HepG2 (cell line): ENCODE results near the gene TAB2. TPM values are rescaled to one million over a fixed set of nuclear protein-coding genes. Genes with fewer than 3 reads are reported as not detected.

Source experiments
- ATAC-seq: fragments of 200-7000 bp; cut with Tn5 transposase; 3 replicates; pipeline ENCODE4 v1.9.1; 2020; ENCODE audit warnings: mild to moderate bottlenecking, moderate library complexity
- BruUV-seq: library from RNA; stranded (reverse); fragments of 400-500 nt; replicated peaks from 2 replicates; lab custom pipeline; 2021; lab: Mats Ljungman, UMichigan
- CTCF ChIA-PET: fragments of 300-600 bp; formaldehyde crosslinking; extraction: SDS; loops from one replicate; lab custom pipeline; 2021; ENCODE audit warnings: low total read pairs, inconsistent platforms, low intra/inter-chr PET ratio; lab: Yijun Ruan, JAX
- POLR2A ChIA-PET: fragments of 350-600 bp; sonication (Branson Sonifier 250); formaldehyde crosslinking; loops from one replicate; lab custom pipeline; 2020; ENCODE audit warnings: antibody characterized with exemption, inconsistent platforms; lab: Yijun Ruan, JAX
- DNase-seq: peaks from one replicate; pipeline ENCODE4 v3.0.0-alpha.2; 2015; ENCODE audit warnings: low spot score
- FAIRE-seq: peaks from 3 replicates; lab custom pipeline; 2011; peaks lifted over from hg19 to GRCh38; lab: Jason Lieb, UNC
- H2AFZ ChIP-seq: one replicate; pipeline ENCODE4 v1.6.1; 2011; ENCODE audit warnings: low read length, inconsistent platforms
- H3K27ac ChIP-seq: fragments of 300-600 bp; 3 replicates; pipeline ENCODE4 v1.8.0; 2011; ENCODE audit warnings: mixed run types, mild to moderate bottlenecking, mixed read lengths, low read length, inconsistent platforms; ENCODE audit not compliant: insufficient read depth; ENCODE audit errors: extremely low read length
- H3K27me3 ChIP-seq, 2 experiments: fragments of 200-600 bp in 1 of 2; 2 replicates in 1 of 2; 3 replicates in 1 of 2; pipeline versions ENCODE4 v1.6.0 to v1.8.0; 2011; ENCODE audit warnings: low read length in 2 of 2, mild to moderate bottlenecking in 2 of 2, moderate library complexity in 2 of 2, inconsistent platforms in 1 of 2; ENCODE audit not compliant: insufficient read depth in 2 of 2, control insufficient read depth in 1 of 2
- H3K36me3 ChIP-seq, 2 experiments: fragments of 200-600 bp in 1 of 2; replicated peaks in 1 of 2; 2 replicates in 1 of 2; 3 replicates in 1 of 2; pipeline versions ENCODE4 v1.5.1 to v1.8.0; 2011; ENCODE audit warnings: low read length in 2 of 2, inconsistent platforms in 1 of 2; ENCODE audit not compliant: insufficient read depth in 2 of 2, control insufficient read depth in 1 of 2
- H3K4me1 ChIP-seq: 2 replicates; pipeline ENCODE4 v1.5.1; 2012; ENCODE audit warnings: low read length, inconsistent platforms; ENCODE audit not compliant: insufficient read depth
- H3K4me2 ChIP-seq: 2 replicates; pipeline ENCODE4 v1.6.0; 2011; ENCODE audit warnings: low read depth, low read length, inconsistent platforms
- H3K4me3 ChIP-seq, 3 experiments: fragments of 200-600 bp in 1 of 3; sonication (generic), shearing (Covaris generic) in 1 of 3; replicated peaks in 1 of 3; 2 replicates each; pipeline ENCODE4 v1.5.1; 2011 to 2016; ENCODE audit warnings: low read length in 3 of 3, inconsistent platforms in 2 of 3, low read depth in 2 of 3, mild to moderate bottlenecking in 2 of 3, control low read depth in 1 of 3, mixed read lengths in 1 of 3; ENCODE audit not compliant: insufficient read depth in 1 of 3
- H3K79me2 ChIP-seq: one replicate; pipeline ENCODE4 v1.6.1; 2011; ENCODE audit warnings: low read length, inconsistent platforms; ENCODE audit not compliant: insufficient read depth
- H3K9ac ChIP-seq: 2 replicates; pipeline ENCODE4 v1.6.0; 2011; ENCODE audit warnings: mild to moderate bottlenecking, low read depth, low read length, inconsistent platforms; ENCODE audit not compliant: insufficient read depth
- H3K9me3 ChIP-seq: 2 replicates; pipeline ENCODE4 v1.5.1; 2012; ENCODE audit warnings: mild to moderate bottlenecking, low read length
- H4K20me1 ChIP-seq: 2 replicates; pipeline ENCODE4 v1.6.0; 2011; ENCODE audit warnings: inconsistent platforms, mild to moderate bottlenecking, low read length, moderate library complexity; ENCODE audit not compliant: insufficient read depth
- ARID5B ChIP-seq: IDR thresholded peaks from 2 replicates; pipeline ENCODE4 v1.4.0; 2020; ENCODE audit warnings: mild to moderate bottlenecking, missing genetic modification reagents
- DMAP1 ChIP-seq: IDR thresholded peaks from 2 replicates; pipeline ENCODE4 v1.6.1; 2016
- FOXA3 ChIP-seq: IDR thresholded peaks from 2 replicates; pipeline ENCODE4 v1.6.1; 2016; ENCODE audit warnings: missing genetic modification reagents, missing compliant biosample characterization
- FOXP1 ChIP-seq, 2 experiments: fragments of 450-650 bp in 1 of 2; IDR thresholded peaks; 2 replicates each; pipeline ENCODE4 v1.6.1; 2017 to 2018; ENCODE audit warnings: antibody characterized with exemption in 1 of 2
- GATAD2A ChIP-seq: IDR thresholded peaks from 2 replicates; pipeline ENCODE4 v1.6.1; 2016
- ISX ChIP-seq: sonication (generic); formaldehyde crosslinking; conservative IDR thresholded peaks from 2 replicates; pipeline ENCODE4 v1.5.0; 2020; ENCODE audit warnings: missing genetic modification reagents
- JARID2 ChIP-seq: sonication (generic); formaldehyde crosslinking; IDR thresholded peaks from 2 replicates; pipeline ENCODE4 v1.8.1; 2023; ENCODE audit warnings: missing genetic modification reagents, inconsistent platforms; ENCODE audit not compliant: insufficient replicate concordance
- MBD4 ChIP-seq: IDR thresholded peaks from 2 replicates; pipeline ENCODE4 v1.6.1; 2012; ENCODE audit warnings: low read length, inconsistent platforms, borderline replicate concordance
- SOX13 ChIP-seq, 3 experiments: fragments of 450-650 bp in 1 of 3; sonication (generic) in 1 of 3; formaldehyde crosslinking in 1 of 3; IDR thresholded peaks in 2 of 3; conservative IDR thresholded peaks in 1 of 3; 2 replicates each; pipeline versions ENCODE4 v1.5.0 to v1.6.1; 2016 to 2020; ENCODE audit warnings: antibody characterized with exemption in 1 of 3, mild to moderate bottlenecking in 1 of 3, missing compliant biosample characterization in 1 of 3, missing genetic modification reagents in 1 of 3, moderate library complexity in 1 of 3
- SOX5 ChIP-seq: IDR thresholded peaks from 2 replicates; pipeline ENCODE4 v1.6.1; 2016; ENCODE audit warnings: borderline replicate concordance
- SOX6 ChIP-seq, 2 experiments: fragments of 450-650 bp in 1 of 2; sonication (generic) in 1 of 2; formaldehyde crosslinking in 1 of 2; IDR thresholded peaks; 2 replicates each; pipeline versions ENCODE4 v1.4.0 to v1.6.1; 2017 to 2020; ENCODE audit warnings: antibody characterized with exemption in 1 of 2, mild to moderate bottlenecking in 1 of 2, missing genetic modification reagents in 1 of 2
- ZBTB33 ChIP-seq: sonication (generic); formaldehyde crosslinking; IDR thresholded peaks from 2 replicates; pipeline ENCODE4 v1.4.0; 2020; ENCODE audit warnings: missing genetic modification reagents
- ZNF205 ChIP-seq: IDR thresholded peaks from 2 replicates; pipeline ENCODE4 v1.6.1; 2018; ENCODE audit warnings: missing biosample characterization, missing genetic modification reagents
- ZNF441 ChIP-seq: sonication (generic); formaldehyde crosslinking; IDR thresholded peaks from 2 replicates; pipeline ENCODE4 v1.7.0; 2021; ENCODE audit warnings: missing genetic modification reagents, borderline replicate concordance
- WGBS: methylation state at CpG from one replicate; pipeline ENCODE4 v1.1.6; 2017; ENCODE audit warnings: low lambda C conversion rate; 5-methylcytosine and 5-hydroxymethylcytosine counted together
- in situ Hi-C: cut with HindIII; loops from 2 replicates; pipeline ENCODE4 v1.10.0; 2017; ENCODE audit warnings: low pct_unique_long_range_greater_than_20kb; ENCODE audit not compliant: extremely low pct_ligation_motif_present
- intact Hi-C: fragments of 100-400 bp; cut with micrococcal nuclease; formaldehyde crosslinking; loops from one replicate; pipeline ENCODE4 v1.10.0; 2022; ENCODE audit not compliant: unreplicated experiment
- polyA plus RNA-seq, 8 experiments: library from polyadenylated mRNA; depleted of rRNA in 3 of 8; stranded (reverse) in 7 of 8; unstranded in 1 of 8; fragments of >200 nt; fragmentation: Illumina TruSeq in 4 of 8; extraction: Trizol in 4 of 8; gene quantifications; 2 replicates each; pipeline versions ENCODE4 v1.2.1 to v1.2.3, GENCODE V29; 2011 to 2016; ENCODE audit warnings: low read depth in 4 of 8, missing spikeins in 1 of 8, mixed read lengths in 1 of 8; ENCODE audit not compliant: insufficient read depth in 1 of 8
- total RNA-seq, 5 experiments: library from RNA; depleted of rRNA; stranded (reverse); fragments of >200 nt; fragmentation: Illumina TruSeq; extraction: Trizol; gene quantifications; 2 replicates each; pipeline ENCODE4 v1.2.3, GENCODE V29; 2016; ENCODE audit warnings: low read depth in 1 of 5

TAB2 gene
- total and polyA plus RNA-seq, 2 of the 13 experiments (the other 11 are each of a cell fraction or from before 2014, with no cell fraction given) = 23.7 to 50.2 TPM

- no peak for TF ChIP-seq MBD4
- no peak for TF ChIP-seq JARID2 (CRISPR knock-in tag)
- peak; percentile 53 for TF ChIP-seq FOXA3 (CRISPR knock-in tag)
- TF ChIP-seq SOX13 (IDR thresholded peaks at IDR 0.05) = no peak
- TF ChIP-seq SOX13 (CRISPR knock-in tag; conservative IDR thresholded peaks at IDR 0.05 in 1 of 2, IDR thresholded peaks at IDR 0.05 in 1 of 2) = peak in 1 of 2 experiments; percentile 66; a peak in 2 of 4 replicates
- TF ChIP-seq ARID5B (CRISPR knock-in tag) = peak; percentile 28; the same call in 1 of the 2 replicates
- peak; percentile 27; the same call in 1 of the 2 replicates for TF ChIP-seq GATAD2A (CRISPR knock-in tag)
- TF ChIP-seq ZNF441 (CRISPR knock-in tag) = no peak
- TF ChIP-seq SOX6 (IDR thresholded peaks at IDR 0.05) = no peak
- TF ChIP-seq SOX6 (CRISPR knock-in tag; IDR thresholded peaks at IDR 0.05) = peak; percentile 34; the same call in 1 of the 2 replicates
- no peak for TF ChIP-seq FOXP1 (IDR thresholded peaks at IDR 0.05)
- TF ChIP-seq FOXP1 (CRISPR knock-in tag; IDR thresholded peaks at IDR 0.05) = 0 out of 2 replicates have a peak, but pooled peaks have one; percentile 18
- TF ChIP-seq DMAP1 (CRISPR knock-in tag) = no peak
- peak; percentile 81 for TF ChIP-seq ZNF205 (CRISPR knock-in tag)
- peak; percentile 56; the same call in 1 of the 2 replicates for TF ChIP-seq ZBTB33 (CRISPR knock-in tag)
- TF ChIP-seq SOX5 (CRISPR knock-in tag) = peak; percentile 63; the same call in 1 of the 2 replicates
- TF ChIP-seq ISX = no peak
These were observed 15.2 kb downstream of the TAB2 start for GRCh38 chr6:149332602-149333265.

More at GRCh38 chr6:149332602-149333265, 15.2 kb downstream of the TAB2 start:
- H2AFZ ChIP-seq = no peak overlapping the region
- FAIRE-seq (no peak), ATAC-seq (no peak; the same call in 2 of the 3 replicates), DNase-seq (peak; percentile 27)
- peaks cover 98% of the 10 kb centered on the region for H3K79me2 ChIP-seq
- H3K4me1 ChIP-seq = peaks cover 67% of the 10 kb centered on the region
- no peaks in the 10 kb centered on the region for H3K36me3 ChIP-seq
- POLR2A ChIA-PET = interaction anchor here (1.3 to 1.4 kb wide), 2 partner anchors 13 to 15 kb away, joined by 3 read pairs; partner anchors contain the start of gene TAB2
- peaks cover 47% of the 10 kb centered on the region for H4K20me1 ChIP-seq
- no peaks in the 10 kb centered on the region for H3K27me3 ChIP-seq
- no TSS peak for BruUV-seq
- H3K4me3 ChIP-seq = no peak overlapping the region
- H3K27ac ChIP-seq = no peak overlapping the region
- WGBS = 87% methylated on average over 5 of the region's 5 CpGs
- H3K4me2 ChIP-seq = no peak overlapping the region
- intact Hi-C loops = no loop called here
- in situ Hi-C loops = no loop called here
- no peaks in the 10 kb centered on the region for H3K9me3 ChIP-seq
- CTCF ChIA-PET = no interaction called here
- no peak overlapping the region for H3K9ac ChIP-seq
